Fibroblast of skin of scalp (primary cell): Measurements from ENCODE around the gene ARHGAP24.

Experiments used
- DNase-seq: peaks from one replicate; pipeline ENCODE4 v3.0.0-alpha.2; 2013

ARHGAP24 gene

DNA sequence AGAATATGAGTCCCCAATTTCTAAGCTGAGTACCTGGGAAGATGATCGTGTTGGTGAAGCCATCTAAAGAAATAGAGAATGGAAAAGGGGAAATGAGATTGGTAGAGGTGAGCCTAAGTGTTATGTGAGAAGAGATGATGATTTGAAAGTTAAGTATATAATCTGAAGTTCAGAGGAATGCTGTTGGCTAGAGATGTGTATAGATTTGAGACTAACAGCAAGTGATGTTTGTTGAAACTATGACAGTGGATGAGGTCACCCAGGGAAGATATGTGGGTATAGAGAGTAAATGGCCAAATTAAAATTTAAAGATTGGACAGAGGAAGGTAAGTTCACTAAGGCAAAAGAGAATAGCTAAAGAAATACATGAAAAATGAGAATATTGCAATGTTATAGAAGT is 560.7 kb downstream of the ARHGAP24 start:
- peak; percentile 28 for DNase-seq

DNA sequence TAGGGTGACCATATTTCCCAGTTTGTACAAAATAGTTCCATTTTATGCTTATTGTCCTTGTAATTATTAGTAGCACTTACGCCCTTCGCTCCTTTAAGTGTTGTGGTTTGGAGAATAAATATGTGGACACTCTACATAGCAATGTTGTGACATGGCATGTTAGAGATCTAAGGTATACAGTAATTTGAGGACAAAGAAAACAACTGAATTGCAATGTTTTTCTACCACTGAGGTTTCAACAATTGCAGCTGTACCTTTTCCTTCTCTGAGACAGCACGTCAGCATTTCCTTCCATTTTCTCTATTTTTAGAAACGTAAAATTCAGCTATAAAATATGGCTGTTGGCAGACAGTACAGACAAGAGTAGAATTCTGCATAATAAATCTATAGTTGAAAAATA is 561.8 kb downstream of the ARHGAP24 start:
- peak; percentile 41 for DNase-seq

DNA sequence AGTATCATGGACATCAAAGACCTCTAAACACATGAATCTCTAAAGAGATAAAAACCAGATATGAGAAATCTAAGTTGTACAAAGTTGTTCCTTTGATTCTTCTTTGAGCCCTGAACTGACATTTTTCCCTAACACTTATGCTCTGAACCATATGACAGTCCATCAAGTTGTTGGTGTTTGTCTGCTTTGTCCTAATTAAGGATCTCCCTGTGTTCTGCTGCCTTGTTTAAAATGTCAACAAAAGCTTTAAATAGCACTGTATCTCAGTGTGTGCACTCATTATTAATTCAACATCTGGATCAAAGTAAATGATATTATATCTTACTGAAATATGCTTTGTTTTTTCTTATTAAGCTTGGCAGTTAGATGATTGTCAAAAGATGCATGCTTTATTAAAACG is 563.1 kb downstream of the ARHGAP24 start:
- DNase-seq = no peak

DNA sequence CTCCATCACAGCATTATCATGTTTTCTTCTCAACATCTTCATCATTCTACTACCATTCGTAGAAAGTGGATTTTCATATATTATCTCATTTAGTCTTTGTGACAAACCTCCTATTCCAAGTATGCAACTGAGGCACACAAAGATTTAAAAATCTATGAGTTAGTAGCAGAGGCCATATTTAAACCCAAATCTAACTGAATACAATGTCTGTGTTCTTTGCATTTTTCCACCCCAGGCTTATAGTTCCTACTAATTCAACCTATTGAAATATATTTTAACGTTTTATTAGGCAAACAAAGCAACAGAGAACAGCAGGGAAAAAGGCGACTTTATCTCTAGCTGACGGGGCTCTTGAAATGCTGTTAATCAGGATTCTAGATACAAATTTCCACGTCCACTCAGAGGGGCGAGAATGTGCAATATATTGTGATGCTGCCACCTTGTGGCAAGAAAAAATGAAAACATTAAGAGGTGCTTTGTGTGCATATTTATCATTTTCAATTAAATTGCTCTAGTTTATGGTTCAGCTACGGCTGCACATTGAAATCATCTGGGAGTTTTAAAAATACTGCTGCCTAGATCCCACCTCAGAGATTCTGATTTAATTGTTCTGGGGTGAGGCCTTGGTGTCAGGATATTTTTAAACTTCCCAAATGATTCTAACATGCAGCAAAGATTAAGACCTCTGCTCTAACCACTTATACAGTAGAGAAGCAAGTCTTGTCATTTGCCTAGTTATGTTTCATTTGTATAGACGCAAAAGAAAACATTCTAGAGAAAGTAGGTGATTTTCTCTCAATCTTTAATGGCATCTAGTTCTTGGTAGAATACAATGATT is 569.0 kb downstream of the ARHGAP24 start:
- peak; percentile 73 for DNase-seq

DNA sequence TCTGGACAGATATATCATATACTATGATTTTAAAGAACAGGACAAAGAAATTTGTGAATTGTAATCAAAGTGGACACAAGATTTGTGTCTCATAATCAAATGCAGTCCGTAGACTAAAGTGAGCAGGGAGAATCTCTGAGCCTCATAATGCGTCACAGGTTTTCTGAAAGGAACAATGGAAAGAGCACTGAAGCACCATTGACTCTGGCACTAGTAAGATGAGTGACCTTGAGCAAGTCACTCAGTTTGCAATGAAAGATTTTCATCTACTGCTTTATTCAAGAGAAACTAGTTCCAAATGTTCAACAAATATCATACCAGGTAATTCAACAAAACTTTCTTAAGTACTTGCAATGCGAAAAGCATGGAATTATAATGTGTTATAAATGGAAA is 569.6 kb downstream of the ARHGAP24 start:
- DNase-seq = no peak

DNA sequence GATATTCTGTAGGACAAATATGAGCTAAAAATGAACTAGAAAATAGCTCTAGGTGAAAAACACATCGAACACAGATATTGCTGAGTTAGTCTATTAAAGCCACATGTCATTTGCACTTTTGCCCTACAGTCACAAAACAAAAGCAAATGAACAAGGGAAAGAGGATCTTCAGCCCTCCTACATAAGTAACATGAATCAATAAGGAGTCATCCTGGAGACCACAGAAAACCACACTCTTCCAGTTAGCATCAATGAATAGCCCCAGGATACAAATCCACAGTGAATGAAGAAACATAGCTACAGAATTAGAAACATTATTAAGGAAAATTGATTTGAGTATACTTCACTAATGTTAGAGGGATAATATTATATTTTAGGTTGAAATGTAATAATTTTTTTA is 573.5 kb downstream of the ARHGAP24 start:
- DNase-seq = peak; percentile 48

DNA sequence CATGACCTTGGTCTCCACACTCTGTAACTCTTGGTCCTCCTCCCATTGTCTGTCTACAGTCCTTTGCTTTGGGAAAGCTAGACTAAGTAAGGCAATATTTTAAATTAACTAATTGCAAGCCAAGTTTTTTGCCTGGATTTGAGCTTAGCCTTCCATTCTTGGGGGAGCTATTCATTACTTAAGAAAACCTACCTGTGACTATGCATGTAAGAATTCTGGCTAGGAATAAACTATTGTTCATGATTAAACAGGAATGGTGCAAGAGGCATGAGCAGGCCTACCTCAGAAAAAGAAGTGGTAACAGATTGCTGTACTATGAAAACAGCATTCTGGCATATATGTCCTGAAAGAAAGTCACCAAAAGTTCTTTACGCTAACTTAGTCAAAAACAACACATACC is 575.5 kb downstream of the ARHGAP24 start:
- DNase-seq = no peak
